G401 (cell line): Measurements from ENCODE around the gene ROBO2. TPM values are rescaled to one million over a fixed set of nuclear protein-coding genes. Genes with fewer than 3 reads are reported as not detected.

Source experiments
- DNase-seq: peaks from one replicate; pipeline ENCODE4 v3.0.0-alpha.2; 2015; ENCODE audit warnings: low spot score
- in situ Hi-C: cut with HindIII; loops from 2 replicates; pipeline ENCODE4 v1.10.0; 2016; ENCODE audit warnings: low sequenced_read_pairs, mixed read lengths
- total RNA-seq: library from RNA; depleted of rRNA; stranded (reverse); fragments of >200 nt; shearing (Covaris generic); gene quantifications from 2 replicates; pipeline ENCODE4 v1.2.3, GENCODE V29; 2014

ROBO2 gene
- total RNA-seq, 1 experiment from 2014 or later, result not detected

- no peak for DNase-seq
- in situ Hi-C loops, result no loop called here
Observed at GRCh38 chr3:77571971-77572715, 532.2 kb downstream of the ROBO2 start.

GRCh38 chr3:77577264-77577663 is 537.4 kb downstream of the ROBO2 start:
- in situ Hi-C loops, result no loop called here
- no peak for DNase-seq

DNA sequence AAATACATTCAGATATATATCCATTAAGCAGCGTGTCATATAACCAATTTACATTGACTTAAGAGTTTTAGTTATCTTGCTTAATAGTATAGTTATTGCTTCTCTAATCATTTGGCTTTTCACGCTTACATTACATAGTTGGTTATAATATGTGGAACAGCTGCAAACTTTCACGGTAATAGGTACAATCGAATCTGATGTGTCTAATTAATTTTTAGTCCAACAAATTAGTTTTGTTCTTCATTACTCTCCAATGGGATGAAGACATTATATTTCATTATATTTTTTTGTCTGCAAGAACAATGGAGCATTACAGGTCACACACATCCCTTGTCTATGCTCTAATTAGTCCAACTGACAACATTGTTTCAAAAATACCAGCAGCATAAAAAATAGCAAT is 546.3 kb downstream of the ROBO2 start:
- DNase-seq, result no peak
- in situ Hi-C loops, result no loop called here

DNA sequence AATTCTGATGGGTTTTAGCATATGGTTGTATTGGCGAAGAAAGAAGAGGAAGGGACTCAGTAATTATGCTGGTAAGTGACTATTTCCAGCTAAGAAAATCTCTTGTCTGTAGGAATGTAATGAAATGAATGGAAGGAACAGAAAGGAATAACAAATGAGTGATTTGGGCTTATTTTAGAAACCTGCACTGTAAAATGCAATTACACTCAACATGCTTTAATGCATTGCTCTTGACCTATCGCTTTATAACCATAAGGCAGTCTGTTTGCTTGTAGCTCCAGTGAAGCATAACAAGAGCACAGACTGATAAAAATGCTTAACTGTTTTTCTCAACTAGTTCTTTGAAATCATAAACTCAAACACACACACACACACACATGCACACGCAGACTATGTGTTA is 549.0 kb downstream of the ROBO2 start:
- in situ Hi-C loops, result no loop called here
- no peak for DNase-seq

GRCh38 chr3:77590191-77590590 is 550.3 kb downstream of the ROBO2 start:
- in situ Hi-C loops, result no loop called here
- DNase-seq, result no peak

DNA sequence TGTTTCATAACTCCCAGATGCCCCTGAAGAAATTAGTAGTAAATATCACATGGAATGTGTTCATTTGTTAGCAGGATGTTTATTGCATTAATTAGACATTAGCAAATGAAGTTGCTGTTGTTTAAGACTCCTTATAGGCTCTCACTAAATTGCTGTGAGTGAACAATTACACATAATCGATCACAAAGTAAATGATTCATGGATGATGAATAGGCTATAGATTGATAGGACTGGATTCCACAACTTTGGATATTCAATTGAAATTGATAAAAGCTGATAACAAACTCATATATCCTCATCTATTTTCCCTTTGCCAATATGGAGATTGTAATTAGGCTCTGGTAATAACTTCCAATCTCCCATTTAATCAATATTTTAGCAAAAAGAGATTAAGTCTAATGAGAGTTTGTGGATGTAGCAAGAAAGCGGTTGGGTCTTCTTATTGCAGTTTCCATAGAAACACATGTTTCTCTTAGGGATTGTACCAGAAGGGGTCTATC is 555.5 kb downstream of the ROBO2 start:
- in situ Hi-C loops, result no loop called here
- DNase-seq, result no peak

GRCh38 chr3:77599948-77600347 is 560.0 kb downstream of the ROBO2 start:
- no peak for DNase-seq
- in situ Hi-C loops, result no loop called here

DNA sequence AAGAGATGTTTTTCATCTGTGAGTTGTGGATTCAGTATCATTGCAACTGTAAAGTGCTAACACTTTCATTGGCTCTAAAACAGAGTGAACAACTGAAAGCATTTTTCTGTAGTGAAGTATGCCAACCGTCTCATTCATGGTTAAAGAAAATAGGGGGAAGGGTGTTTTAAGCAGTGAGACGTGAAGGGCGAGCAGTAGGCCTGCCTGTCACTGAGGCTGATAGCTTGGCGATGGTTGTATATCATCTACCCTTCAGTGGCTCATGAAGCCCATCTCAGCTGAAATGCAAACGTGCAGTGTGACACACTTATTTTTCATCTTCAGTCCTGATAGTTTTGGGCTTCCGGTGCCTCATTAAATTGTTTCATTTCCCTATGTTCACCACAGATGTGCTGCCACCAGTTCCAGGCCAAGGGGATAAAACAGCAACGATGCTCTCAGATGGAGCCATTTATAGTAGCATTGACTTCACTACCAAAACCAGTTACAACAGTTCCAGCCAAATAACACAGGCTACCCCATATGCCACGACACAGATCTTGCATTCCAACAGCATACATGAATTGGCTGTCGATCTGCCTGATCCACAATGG is 562.0 kb downstream of the ROBO2 start:
- in situ Hi-C loops, result no loop called here

GRCh38 chr3:77602722-77603121 is 562.8 kb downstream of the ROBO2 start:
- in situ Hi-C loops, result no loop called here
- no peak for DNase-seq

More for the DNA sequence above, 562.0 kb downstream of the ROBO2 start:
- DNase-seq, result no peak

DNA sequence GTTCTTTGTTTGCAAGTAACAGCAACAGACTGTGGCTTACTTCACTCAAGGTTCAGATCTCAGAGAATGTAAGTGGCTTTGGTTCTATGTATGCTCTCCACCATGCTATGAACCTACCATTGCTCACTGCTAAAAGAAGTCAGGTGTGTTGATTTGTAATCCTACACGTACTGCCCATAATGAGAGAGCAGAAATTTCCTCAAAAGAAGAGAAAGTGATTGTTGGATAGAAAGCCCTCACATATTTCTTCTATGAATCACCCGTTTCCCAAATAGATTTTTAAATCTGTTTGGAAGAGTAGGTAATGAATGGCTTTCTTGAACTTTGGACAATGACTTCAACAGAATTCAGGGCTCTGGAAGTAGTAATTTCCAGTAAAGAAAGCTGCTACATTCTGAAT is 565.4 kb downstream of the ROBO2 start:
- in situ Hi-C loops, result no loop called here
- no peak for DNase-seq

- in situ Hi-C loops, result no loop called here
Observed at GRCh38 chr3:77605865-77606264, 566.0 kb downstream of the ROBO2 start.

DNA sequence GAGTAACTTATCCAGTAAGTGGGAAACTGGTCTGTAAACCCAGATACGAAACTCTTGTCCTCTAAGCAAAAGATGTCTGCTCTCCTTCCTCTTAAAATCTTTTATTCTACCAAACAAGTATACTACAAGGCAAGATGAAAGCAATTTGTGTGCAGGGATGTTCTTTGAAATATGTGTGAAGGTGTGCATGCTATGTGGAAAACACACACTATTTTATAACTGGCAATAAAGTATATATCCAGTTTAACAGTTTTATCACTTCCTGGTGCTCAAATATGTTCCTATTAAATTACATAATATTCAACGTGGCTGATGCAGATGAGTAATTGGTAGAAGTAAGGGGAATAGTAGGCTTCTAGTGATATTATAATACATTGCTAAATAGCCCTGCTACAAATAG is 566.5 kb downstream of the ROBO2 start:
- no peak for DNase-seq
- in situ Hi-C loops, result no loop called here

More at GRCh38 chr3:77605865-77606264, 566.0 kb downstream of the ROBO2 start:
- no peak for DNase-seq

DNA sequence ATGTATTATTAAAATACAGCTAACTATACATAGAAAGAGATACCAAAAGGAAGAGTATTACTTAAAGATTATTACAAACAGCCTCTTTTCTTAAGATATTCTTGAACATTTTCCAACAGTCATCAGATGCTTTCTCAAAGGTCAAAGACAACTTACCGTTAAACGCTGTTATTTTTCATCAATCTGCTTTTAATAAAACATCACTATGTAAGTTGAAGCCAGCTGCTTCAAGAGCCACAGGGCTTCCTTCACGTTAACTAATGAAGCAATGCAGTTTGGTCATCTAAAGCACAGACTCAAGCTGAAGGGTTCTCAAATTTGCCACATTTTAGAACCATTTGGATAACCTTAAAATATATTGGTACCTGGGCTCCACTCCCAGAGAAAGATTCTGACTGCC is 578.8 kb downstream of the ROBO2 start:
- DNase-seq, result no peak
- in situ Hi-C loops, result no loop called here

DNA sequence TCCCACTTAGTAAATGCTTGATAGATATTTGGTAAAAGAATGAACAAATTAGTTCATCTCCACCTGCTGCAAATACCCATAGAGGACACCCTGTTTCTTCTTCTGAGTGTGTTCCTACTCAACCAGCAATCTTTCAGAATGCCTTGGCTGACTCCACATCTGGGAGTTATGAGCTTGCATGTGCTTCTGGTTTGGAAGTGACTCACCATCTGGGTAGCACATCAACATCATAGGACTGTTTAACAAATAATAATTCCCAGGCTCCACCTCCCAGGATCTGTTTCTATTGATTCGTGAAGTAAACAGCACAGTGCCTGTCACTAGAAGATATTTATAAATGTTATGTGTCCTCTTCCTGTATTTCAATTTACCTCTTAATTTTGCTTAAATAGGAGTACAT is 580.1 kb downstream of the ROBO2 start:
- DNase-seq, result no peak
- in situ Hi-C loops, result no loop called here

GRCh38 chr3:77623500-77623899 is 583.6 kb downstream of the ROBO2 start:
- no peak for DNase-seq
- in situ Hi-C loops, result no loop called here

DNA sequence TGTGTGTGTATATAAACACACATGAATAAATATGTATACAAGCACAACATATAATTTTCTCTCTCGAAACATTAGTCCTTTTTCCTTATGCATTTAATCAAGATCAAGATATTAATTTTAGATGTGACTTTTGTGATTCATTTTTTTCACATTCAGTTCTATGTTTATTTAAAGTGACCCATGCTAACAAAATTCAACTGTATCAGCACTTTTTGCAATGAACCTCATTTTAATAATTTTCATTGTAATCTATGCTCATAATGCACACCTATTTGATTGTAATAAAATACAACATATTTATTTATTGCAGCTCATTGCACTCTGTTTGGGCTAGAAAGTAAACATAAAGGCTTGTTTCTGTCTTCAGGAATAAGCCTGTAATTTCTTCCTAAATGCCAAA is 586.3 kb downstream of the ROBO2 start:
- no peak for DNase-seq
- in situ Hi-C loops, result no loop called here

- DNase-seq, result no peak
- in situ Hi-C loops, result no loop called here
Observed at GRCh38 chr3:77648214-77648613, 608.3 kb downstream of the ROBO2 start.

- in situ Hi-C loops, result no loop called here
- no peak for DNase-seq
Observed at GRCh38 chr3:77648664-77649063, 608.8 kb downstream of the ROBO2 start.

DNA sequence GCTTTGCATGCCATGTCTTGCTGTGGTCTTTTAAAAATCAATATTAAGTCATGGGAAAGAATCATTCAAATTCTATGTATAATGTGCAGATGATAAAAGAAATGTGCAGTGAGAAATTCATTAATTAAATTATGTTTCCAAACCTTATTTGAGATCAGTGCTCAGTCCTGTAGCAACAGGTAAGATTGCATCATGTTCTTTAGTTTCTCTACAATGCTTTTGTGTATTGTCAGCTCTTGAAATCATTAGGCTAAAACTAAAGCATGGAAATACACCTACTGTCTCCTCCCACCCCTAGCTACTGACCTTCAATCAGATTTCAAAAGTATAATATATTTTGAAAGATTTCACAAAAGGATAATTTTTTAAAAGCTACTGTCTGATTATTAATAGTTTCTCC is 612.7 kb downstream of the ROBO2 start:
- DNase-seq, result no peak
- in situ Hi-C loops, result no loop called here

- in situ Hi-C loops, result no loop called here
- no peak for DNase-seq
Observed at GRCh38 chr3:77655396-77655795, 615.5 kb downstream of the ROBO2 start.

DNA sequence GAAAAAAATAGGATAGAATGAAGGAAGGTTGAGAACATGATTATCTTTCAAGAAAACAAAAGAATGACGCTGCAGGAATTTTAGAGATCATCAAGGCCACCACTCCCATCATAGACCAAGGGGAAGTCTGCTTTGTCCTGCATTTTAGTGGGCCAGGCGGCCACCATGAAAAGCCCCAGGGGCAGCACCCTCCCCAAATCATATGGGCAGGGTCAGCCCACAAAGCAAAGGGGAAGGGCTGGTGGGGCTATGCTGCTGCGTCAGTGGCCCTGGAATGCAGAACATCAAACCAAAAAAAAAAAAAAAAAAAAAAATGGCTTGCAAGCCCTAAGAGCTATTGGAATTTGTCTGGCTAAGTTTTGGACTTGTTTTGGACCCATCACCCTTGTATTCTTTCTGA is 620.8 kb downstream of the ROBO2 start:
- in situ Hi-C loops, result no loop called here
- DNase-seq, result no peak
